Dedifferentiated amniotic fluid mesenchymal stem cell (primary cell): ENCODE measurements around the gene RENBP.

Experiments used
- DNase-seq: peaks from one replicate; pipeline ENCODE4 v3.0.0-alpha.2; 2016; ENCODE audit errors: extremely low spot score

The RENBP gene

DNA sequence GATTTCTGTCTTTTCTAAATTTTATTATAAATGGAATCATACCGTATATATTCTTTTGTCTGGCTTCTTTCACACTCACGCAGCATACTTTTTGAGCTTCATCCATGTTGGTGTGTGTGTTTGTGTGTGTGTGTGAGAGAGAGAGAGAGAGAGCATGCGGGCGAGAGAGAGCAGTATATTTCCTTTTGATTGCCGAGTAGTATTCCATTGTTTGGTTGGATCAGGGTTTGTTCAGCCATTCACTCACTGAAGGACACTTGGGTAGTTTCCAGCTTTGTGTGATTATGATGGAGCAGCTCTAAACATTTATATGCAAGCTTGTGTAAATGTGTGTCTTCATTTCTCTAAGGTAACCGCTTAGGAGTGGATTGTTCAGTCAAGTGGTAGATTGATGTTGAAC is 55.3 kb downstream of the RENBP start:
- no peak for DNase-seq

DNA sequence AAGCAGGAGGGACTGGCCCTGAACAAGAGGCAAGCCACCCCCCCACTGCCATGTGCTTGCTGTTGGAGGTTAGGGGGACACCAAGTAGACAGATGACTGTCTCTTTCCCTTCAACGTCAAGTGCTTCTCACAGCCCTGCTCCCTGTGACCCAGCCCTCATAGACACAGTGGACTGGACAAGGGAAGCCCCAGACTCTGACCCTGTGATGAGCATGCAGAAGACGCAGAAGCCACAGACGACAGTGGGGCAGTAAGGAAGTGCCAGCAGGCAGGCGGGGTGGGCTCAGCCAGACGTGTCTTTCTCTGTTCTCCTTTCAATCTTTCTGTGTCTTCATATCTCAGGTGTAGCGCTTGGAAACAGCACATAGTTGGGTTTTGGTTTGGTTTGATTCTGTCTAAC is 56.1 kb downstream of the RENBP start:
- no peak for DNase-seq

DNA sequence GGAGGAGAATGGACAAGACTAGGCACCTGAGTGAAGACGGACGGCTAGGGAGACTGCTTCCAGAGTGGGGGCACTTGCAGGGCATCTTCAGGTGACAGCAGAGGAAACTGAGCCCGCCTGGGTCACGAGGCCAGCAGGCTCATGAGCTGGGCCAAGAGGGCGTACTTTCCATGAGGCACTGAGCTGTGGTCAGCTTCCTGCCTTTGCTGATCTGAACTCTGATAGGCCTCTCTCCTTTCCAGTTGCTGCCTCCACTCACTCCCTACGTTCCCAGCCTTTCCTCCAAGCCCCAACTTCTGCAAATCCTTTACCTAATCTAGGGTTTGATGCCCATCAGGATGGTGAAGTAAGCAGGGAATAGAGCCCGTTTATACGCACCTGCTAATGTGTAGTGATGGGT is 57.1 kb downstream of the RENBP start:
- DNase-seq, result no peak

DNA sequence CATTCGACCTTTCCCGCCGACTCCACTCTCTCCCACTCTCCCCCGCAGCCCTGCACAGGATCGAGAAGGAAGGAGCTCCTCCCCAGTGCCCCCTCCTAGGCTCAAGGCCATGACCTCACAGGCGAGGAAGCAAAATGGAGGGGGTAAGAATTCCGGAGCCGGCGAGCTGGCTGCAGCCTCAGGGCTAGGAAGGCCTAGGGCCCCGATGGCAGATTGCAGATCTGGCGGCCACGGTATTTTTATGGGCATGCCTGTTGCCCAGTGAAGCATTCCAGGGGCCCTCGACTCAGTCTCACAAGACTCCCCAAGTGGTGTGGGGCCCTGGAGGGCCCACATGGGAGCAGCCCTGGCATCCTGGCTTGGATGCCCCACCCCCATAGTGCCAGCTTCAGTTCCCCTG is 57.5 kb downstream of the RENBP start:
- no peak for DNase-seq

DNA sequence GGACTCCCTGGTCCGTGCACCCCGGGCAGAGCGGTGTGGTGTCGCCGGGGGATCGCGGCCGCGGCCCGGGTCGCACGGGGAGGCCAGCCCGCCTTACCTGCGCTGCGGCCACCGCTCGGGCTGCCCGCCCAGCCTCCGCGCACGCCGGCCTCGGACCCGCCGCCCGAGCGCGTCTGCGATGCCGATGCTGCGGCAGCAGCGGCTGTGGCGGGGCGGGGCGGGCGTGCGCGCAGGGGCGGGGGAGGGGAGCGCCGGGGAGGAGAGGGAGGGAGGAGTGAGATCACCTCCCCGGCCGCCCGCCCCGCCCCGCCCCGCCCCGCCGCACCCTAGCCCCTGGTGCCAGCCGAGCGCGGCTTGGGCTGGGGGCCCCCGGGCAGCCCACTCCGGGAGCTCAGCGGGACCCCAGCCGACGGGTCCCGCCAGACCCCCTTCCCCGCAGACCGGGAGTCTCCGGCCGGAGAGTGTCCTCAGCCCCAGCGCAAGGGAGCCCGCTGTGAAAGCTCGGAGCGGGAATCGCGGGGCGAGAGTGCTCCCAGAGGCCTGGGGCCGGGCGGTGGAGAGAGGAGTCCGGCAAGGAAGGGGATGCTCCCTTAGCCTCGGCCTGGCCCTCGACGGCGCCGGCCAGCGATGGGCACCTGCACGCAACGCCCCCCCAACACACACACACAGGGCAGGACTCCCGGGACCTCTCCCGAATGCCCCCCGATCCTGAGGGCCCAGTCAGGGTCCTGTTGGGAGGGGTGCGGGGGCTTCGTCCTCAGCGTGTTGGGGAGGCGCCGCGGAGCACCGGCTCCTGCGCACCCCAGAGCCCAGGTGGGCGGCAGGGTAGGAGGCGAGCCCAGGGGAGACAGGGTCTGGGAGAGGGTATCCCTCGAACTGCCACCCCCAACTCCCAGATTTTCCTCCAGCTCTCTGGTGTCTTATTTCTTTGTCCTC is 58.2 kb downstream of the RENBP start, which contains the start of gene L1CAM:
Gene L1CAM (minus strand): TSS at position 206 of the 936 bp plus-strand sequence. CDS start 10,337 bp downstream, outside the sequence.
- DNase-seq, result no peak
